Parathyroid adenoma (tissue), 2 donors: Measurements from ENCODE around the gene RBMS3.

Source experiments
- H2AFZ ChIP-seq: fragments of 300-600 bp; sonication (generic); one replicate; pipeline ENCODE4 v1.7.0; 2017; ENCODE audit warnings: antibody characterized with exemption, mild to moderate bottlenecking
- H3K27ac ChIP-seq: fragments of 300-600 bp; sonication (generic); one replicate; pipeline ENCODE4 v1.7.0; 2017
- H3K27me3 ChIP-seq: fragments of 300-600 bp; sonication (generic); one replicate; pipeline ENCODE4 v1.7.0; 2017; ENCODE audit warnings: low read length; ENCODE audit not compliant: control insufficient read depth, insufficient read depth
- H3K36me3 ChIP-seq: fragments of 300-600 bp; sonication (generic); one replicate; pipeline ENCODE4 v1.7.0; 2017; ENCODE audit warnings: low read length; ENCODE audit not compliant: control insufficient read depth, insufficient read depth
- H3K4me1 ChIP-seq: fragments of 300-600 bp; sonication (generic); one replicate; pipeline ENCODE4 v1.7.0; 2017; ENCODE audit warnings: control low read depth
- H3K4me2 ChIP-seq: fragments of 300-600 bp; sonication (generic); one replicate; pipeline ENCODE4 v1.7.0; 2017; ENCODE audit warnings: low read length
- H3K4me3 ChIP-seq: fragments of 300-600 bp; sonication (generic); one replicate; pipeline ENCODE4 v1.7.0; 2017; ENCODE audit warnings: low read depth, low read length
- H3K79me2 ChIP-seq: fragments of 300-600 bp; sonication (generic); one replicate; pipeline ENCODE4 v1.7.0; 2017; ENCODE audit warnings: control low read depth
- H3K9ac ChIP-seq: fragments of 300-600 bp; sonication (generic); one replicate; pipeline ENCODE4 v1.7.0; 2017; ENCODE audit warnings: mild to moderate bottlenecking
- H3K9me3 ChIP-seq: fragments of 300-600 bp; sonication (generic); one replicate; pipeline ENCODE4 v1.7.0; 2017; ENCODE audit warnings: low read length; ENCODE audit not compliant: control insufficient read depth
- TF ChIP-seq, protein P1 (sequence below): fragments of 300-600 bp; sonication (generic); IDR thresholded peaks from one replicate; pipeline ENCODE4 v1.7.0; 2017; ENCODE audit warnings: antibody characterized with exemption, mild to moderate bottlenecking
- donor health status: primary hyperparathyroidism.

RBMS3 gene

DNA sequence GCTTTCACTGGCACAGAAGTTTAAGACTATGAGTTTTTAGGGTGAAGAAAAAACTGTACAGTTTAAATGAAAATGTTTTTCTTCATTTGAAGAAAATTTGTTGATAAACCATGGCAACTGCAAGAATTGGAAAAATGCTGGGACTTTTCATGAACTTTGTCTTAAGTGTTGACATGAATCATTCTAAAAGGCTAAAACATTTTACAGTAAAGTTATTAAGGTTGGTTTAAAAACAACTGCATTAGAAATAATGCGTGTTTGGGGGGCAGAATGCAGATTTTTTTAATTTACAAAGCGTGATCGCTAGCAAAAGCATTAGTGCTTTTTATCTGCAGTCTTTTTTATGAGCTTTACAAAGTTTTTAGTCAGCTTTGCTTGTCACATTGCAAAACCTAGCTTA is 723.6 kb downstream of the RBMS3 start:
- no peak overlapping the region for H3K27ac ChIP-seq
- TF ChIP-seq, protein P1, sequence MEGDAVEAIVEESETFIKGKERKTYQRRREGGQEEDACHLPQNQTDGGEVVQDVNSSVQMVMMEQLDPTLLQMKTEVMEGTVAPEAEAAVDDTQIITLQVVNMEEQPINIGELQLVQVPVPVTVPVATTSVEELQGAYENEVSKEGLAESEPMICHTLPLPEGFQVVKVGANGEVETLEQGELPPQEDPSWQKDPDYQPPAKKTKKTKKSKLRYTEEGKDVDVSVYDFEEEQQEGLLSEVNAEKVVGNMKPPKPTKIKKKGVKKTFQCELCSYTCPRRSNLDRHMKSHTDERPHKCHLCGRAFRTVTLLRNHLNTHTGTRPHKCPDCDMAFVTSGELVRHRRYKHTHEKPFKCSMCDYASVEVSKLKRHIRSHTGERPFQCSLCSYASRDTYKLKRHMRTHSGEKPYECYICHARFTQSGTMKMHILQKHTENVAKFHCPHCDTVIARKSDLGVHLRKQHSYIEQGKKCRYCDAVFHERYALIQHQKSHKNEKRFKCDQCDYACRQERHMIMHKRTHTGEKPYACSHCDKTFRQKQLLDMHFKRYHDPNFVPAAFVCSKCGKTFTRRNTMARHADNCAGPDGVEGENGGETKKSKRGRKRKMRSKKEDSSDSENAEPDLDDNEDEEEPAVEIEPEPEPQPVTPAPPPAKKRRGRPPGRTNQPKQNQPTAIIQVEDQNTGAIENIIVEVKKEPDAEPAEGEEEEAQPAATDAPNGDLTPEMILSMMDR = no peak

DNA sequence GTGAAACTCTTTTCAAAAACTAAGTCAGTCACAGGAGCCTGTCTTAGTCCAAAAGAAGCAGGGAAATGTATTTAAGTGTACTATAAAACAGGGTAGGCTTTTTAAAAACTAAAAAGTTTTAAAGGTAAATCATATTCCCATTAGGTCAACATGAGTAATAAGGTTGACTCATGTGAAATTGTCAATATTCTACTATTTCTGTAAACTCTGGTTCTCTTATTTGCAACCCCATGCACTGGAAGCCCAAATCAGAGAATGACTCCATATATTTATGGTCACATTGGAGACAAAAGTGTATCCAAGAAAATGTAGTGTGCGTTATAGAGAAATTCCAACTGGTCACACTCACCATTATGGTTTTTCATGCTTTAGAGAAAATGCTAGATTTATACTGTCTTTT is 725.2 kb downstream of the RBMS3 start:
- Histone ChIP-seq H3K9ac (no peak overlapping the region), H3K4me3 (no peak overlapping the region)

More for the DNA sequence above, 723.6 kb downstream of the RBMS3 start:
- no peak overlapping the region for H3K4me2 ChIP-seq
- H2AFZ ChIP-seq = no peak overlapping the region
- no peaks in the 10 kb centered on the region for H3K79me2 ChIP-seq
- no peak overlapping the region for H3K9ac ChIP-seq
- H3K4me3 ChIP-seq = no peak overlapping the region
- no peaks in the 10 kb centered on the region for H3K9me3 ChIP-seq
- H3K36me3 ChIP-seq = no peaks in the 10 kb centered on the region
- no peaks in the 10 kb centered on the region for H3K27me3 ChIP-seq
- H3K4me1 ChIP-seq = no peaks in the 10 kb centered on the region

DNA sequence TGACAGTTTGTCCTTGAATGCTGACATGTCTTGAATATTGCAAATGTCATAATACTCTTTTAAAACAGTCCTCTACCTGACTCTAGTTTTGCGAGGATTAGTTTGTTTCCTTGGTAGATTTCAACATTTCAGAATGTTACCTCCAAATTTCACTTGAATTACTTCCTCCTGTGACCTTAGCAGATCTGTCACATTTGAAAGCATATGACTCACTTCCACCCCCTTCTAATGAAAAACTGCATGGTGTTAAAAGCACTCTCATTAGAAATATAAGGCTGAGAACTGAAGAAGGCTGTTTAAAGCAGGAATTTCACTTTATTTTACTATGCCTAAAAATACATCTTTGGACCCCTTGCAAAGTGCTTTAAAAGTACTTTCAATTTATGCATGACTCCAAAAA is 726.8 kb downstream of the RBMS3 start:
- Histone ChIP-seq H3K9me3 (no peaks in the 10 kb centered on the region), H3K4me2 (no peak overlapping the region)
- TF ChIP-seq, protein P1 = no peak

More for the DNA sequence above, 725.2 kb downstream of the RBMS3 start:
- Histone ChIP-seq H3K36me3 (no peaks in the 10 kb centered on the region), H3K79me2 (no peaks in the 10 kb centered on the region), H3K4me1 (no peaks in the 10 kb centered on the region), H3K9me3 (no peaks in the 10 kb centered on the region), H2AFZ (no peak overlapping the region), H3K27ac (no peak overlapping the region), H3K27me3 (no peaks in the 10 kb centered on the region), H3K4me2 (no peak overlapping the region)
- TF ChIP-seq, protein P1 = no peak

DNA sequence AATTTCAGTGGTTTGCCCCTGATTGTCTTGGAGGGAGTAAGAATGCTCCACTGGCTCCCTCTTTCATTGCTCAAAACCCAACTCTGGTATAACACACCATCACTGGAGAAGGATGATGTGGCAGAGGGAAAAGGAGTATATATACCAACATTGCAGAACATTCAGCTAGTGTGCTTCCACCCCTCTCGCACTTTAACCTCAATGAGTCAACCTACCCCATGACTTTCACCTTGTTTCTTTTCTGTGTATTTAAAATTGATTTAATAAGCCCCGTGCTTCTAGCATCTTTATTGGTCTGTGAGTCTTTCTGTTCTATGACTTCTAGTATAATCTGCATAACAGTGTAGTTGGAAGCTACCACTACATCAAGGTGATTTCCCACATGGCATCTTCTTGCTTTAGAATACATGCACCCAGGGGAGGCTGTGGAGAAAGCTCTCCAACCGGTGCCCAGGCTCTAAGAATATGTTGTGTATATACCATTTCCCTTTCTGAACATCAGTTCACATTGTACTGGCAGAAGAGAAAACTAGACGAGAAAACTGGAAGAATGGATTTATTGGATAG is 730.4 kb downstream of the RBMS3 start:
- Histone ChIP-seq H3K79me2 (no peaks in the 10 kb centered on the region), H3K9ac (no peak overlapping the region), H3K27me3 (no peaks in the 10 kb centered on the region), H2AFZ (no peak overlapping the region), H3K36me3 (no peaks in the 10 kb centered on the region), H3K9me3 (no peaks in the 10 kb centered on the region), H3K4me3 (no peak overlapping the region), H3K27ac (no peak overlapping the region), H3K4me2 (no peak overlapping the region), H3K4me1 (no peaks in the 10 kb centered on the region)
- TF ChIP-seq, protein P1 = no peak

More for the DNA sequence above, 726.8 kb downstream of the RBMS3 start:
- Histone ChIP-seq H3K9ac (no peak overlapping the region), H3K79me2 (no peaks in the 10 kb centered on the region), H3K36me3 (no peaks in the 10 kb centered on the region), H2AFZ (no peak overlapping the region), H3K4me1 (no peaks in the 10 kb centered on the region), H3K27me3 (no peaks in the 10 kb centered on the region), H3K27ac (no peak overlapping the region), H3K4me3 (no peak overlapping the region)

DNA sequence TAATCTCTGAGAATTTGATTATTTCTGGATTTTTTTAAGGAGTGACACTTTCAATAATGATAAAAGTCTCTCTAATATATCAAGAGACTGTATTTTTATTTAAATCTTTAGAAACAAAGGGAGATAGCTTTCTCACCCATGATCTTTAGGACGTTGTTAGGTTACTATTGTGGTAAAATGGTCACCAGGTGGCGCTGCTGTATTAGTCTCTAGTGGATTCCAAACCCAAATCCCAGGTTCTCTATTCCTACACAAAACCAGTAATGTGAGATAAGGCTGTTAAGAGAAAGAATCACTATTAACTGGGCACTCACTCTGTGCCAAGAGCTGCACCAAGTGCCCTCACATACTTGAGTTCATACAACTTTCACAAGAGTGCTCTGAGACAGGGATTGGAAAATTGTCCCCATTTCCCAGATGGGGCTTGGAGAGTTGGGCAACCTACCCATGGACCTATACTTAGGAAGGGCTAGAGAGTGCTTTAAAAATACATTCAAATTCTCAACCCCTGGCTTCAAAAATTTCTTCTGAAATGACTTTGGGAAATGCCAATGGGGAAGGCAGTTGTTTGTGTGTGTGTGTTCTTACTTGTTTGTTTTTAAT is 732.2 kb downstream of the RBMS3 start:
- H3K9me3 ChIP-seq = no peaks in the 10 kb centered on the region
- no peaks in the 10 kb centered on the region for H3K79me2 ChIP-seq
- H2AFZ ChIP-seq = no peak overlapping the region
- no peaks in the 10 kb centered on the region for H3K36me3 ChIP-seq
- no peaks in the 10 kb centered on the region for H3K4me1 ChIP-seq
- TF ChIP-seq, protein P1 = peak; percentile 43
- H3K27ac ChIP-seq = no peak overlapping the region
- no peaks in the 10 kb centered on the region for H3K27me3 ChIP-seq
- no peak overlapping the region for H3K9ac ChIP-seq
- no peak overlapping the region for H3K4me2 ChIP-seq
- no peak overlapping the region for H3K4me3 ChIP-seq
